Prostate gland (tissue), 2 donors: ENCODE measurements around the gene TRIM75.

Source experiments
- POLR2A ChIP-seq: fragments of 450-650 bp; IDR thresholded peaks from one replicate; pipeline ENCODE4 v1.6.1; 2016; ENCODE audit warnings: antibody characterized with exemption, mild to moderate bottlenecking
- POLR2AphosphoS5 ChIP-seq: sonication (generic); formaldehyde crosslinking; IDR thresholded peaks from one replicate; pipeline ENCODE4 v1.6.1; 2017; ENCODE audit warnings: antibody characterized with exemption
- TF ChIP-seq, protein P1 (sequence below), 4 experiments: fragments of 200-600 bp in 2 of 4; fragments of 450-650 bp in 2 of 4; sonication (generic) in 2 of 4; IDR thresholded peaks; 1 replicate in 3 of 4; 2 replicates in 1 of 4; pipeline ENCODE4 v1.5.1; 2016 to 2019; ENCODE audit warnings: antibody characterized with exemption in 4 of 4, mild to moderate bottlenecking in 2 of 4, moderate library complexity in 2 of 4

DNA sequence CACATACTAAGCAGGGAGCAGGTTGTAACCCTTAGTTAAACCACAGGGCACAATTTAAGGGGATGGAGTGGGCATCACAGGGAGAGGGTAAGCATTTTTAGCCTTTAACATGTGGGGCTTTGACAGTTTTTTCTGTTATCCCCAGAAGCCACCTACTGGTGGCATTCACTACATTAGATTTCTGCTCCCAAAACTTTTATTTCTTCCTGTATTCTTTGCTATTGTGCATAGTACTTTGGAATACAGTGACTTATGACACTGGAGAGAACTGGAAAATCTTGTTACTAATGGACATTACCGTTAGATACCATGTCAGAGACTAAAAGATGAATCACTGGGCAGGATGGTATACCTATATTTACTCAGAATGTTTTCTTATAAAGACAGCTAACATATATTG, 7.3 kb downstream of the TRIM75 start:
- TF ChIP-seq POLR2A (no peak), POLR2AphosphoS5 (no peak)
- TF ChIP-seq, protein P1, sequence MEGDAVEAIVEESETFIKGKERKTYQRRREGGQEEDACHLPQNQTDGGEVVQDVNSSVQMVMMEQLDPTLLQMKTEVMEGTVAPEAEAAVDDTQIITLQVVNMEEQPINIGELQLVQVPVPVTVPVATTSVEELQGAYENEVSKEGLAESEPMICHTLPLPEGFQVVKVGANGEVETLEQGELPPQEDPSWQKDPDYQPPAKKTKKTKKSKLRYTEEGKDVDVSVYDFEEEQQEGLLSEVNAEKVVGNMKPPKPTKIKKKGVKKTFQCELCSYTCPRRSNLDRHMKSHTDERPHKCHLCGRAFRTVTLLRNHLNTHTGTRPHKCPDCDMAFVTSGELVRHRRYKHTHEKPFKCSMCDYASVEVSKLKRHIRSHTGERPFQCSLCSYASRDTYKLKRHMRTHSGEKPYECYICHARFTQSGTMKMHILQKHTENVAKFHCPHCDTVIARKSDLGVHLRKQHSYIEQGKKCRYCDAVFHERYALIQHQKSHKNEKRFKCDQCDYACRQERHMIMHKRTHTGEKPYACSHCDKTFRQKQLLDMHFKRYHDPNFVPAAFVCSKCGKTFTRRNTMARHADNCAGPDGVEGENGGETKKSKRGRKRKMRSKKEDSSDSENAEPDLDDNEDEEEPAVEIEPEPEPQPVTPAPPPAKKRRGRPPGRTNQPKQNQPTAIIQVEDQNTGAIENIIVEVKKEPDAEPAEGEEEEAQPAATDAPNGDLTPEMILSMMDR (IDR thresholded peaks at IDR 0.05), result no peak
